Vagina (tissue), 2 donors: ENCODE measurements around the gene CRYAA.
"Not testable (repeated sequence)": the region's sequence is repeated elsewhere in the genome, so short reads cannot be mapped to it uniquely, and the experiment has no call there.

Experiments used
- POLR2A ChIP-seq, 2 donors: fragments of 450-650 bp; IDR thresholded peaks; one replicate each; pipeline ENCODE4 v1.6.1; 2017; ENCODE audit warnings: antibody characterized with exemption in 2 of 2, mild to moderate bottlenecking in 2 of 2, moderate library complexity in 2 of 2
- POLR2AphosphoS5 ChIP-seq, 2 donors: sonication (generic); formaldehyde crosslinking; IDR thresholded peaks; one replicate each; pipeline ENCODE4 v1.9.0; 2017; ENCODE audit warnings: antibody characterized with exemption in 2 of 2, mild to moderate bottlenecking in 2 of 2, low read depth in 1 of 2; ENCODE audit not compliant: insufficient read depth in 1 of 2
- TF ChIP-seq, protein P1 (sequence below), 3 experiments: fragments of 450-650 bp in 2 of 3; fragments of 200-600 bp in 1 of 3; sonication (generic) in 1 of 3; IDR thresholded peaks; one replicate each; pipeline ENCODE4 v1.5.1; 2017 to 2019; ENCODE audit warnings: antibody characterized with exemption in 3 of 3, mild to moderate bottlenecking in 2 of 3, moderate library complexity in 2 of 3

- TF ChIP-seq, protein P1, sequence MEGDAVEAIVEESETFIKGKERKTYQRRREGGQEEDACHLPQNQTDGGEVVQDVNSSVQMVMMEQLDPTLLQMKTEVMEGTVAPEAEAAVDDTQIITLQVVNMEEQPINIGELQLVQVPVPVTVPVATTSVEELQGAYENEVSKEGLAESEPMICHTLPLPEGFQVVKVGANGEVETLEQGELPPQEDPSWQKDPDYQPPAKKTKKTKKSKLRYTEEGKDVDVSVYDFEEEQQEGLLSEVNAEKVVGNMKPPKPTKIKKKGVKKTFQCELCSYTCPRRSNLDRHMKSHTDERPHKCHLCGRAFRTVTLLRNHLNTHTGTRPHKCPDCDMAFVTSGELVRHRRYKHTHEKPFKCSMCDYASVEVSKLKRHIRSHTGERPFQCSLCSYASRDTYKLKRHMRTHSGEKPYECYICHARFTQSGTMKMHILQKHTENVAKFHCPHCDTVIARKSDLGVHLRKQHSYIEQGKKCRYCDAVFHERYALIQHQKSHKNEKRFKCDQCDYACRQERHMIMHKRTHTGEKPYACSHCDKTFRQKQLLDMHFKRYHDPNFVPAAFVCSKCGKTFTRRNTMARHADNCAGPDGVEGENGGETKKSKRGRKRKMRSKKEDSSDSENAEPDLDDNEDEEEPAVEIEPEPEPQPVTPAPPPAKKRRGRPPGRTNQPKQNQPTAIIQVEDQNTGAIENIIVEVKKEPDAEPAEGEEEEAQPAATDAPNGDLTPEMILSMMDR (IDR thresholded peaks at IDR 0.05): not testable (repeated sequence)
- TF ChIP-seq POLR2A (IDR thresholded peaks at IDR 0.05); POLR2AphosphoS5 (IDR thresholded peaks at IDR 0.05; ENCODE audit: insufficient read depth in 1 of 2, low read depth in 1 of 2): not testable (repeated sequence)
Measured at GRCh38 chr21:43130094-43130493, 38.7 kb upstream of the CRYAA start.
